NCI-H2029 (cell line): ENCODE results near the gene LMTK3.
A peak's percentile ranks its signal among the peaks of the same experiment; 100 is the strongest.

Experiments
- DNase-seq: peaks from one replicate; lab custom pipeline; 2025; lab: John Stamatoyannopoulos, UW

The LMTK3 gene

GRCh38 chr19:48445606-48446481 is 65.8 kb downstream of the LMTK3 start, which contains the start of gene GRWD1:
GRWD1 (plus strand) TSS chr19:48445983; CDS start chr19:48446006, 23 bp downstream.
- peak; percentile 98 for DNase-seq

- DNase-seq: peak; percentile 73
These were observed 66.4 kb downstream of the LMTK3 start for GRCh38 chr19:48445256-48445605.

GRCh38 chr19:48444936-48445200 is 66.8 kb downstream of the LMTK3 start:
- DNase-seq: no peak

GRCh38 chr19:48444129-48444935 is 67.3 kb downstream of the LMTK3 start:
- DNase-seq: no peak

- DNase-seq: no peak
These were observed 67.9 kb downstream of the LMTK3 start for GRCh38 chr19:48443731-48444128.

DNA sequence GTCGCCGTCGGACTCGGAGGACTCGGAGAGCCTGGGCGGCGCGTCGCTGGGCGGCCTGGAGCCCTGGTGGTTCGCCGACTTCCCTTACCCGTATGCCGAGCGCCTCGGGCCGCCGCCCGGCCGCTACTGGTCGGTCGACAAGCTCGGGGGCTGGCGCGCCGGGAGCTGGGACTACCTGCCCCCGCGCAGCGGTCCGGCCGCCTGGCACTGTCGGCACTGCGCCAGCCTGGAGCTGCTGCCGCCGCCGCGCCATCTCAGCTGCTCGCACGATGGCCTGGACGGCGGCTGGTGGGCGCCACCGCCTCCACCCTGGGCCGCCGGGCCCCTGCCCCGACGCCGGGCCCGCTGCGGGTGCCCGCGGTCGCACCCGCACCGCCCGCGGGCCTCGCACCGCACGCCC is 68.4 kb downstream of the LMTK3 start:
- DNase-seq: peak; percentile 47

- DNase-seq: no peak
These were observed 69.3 kb downstream of the LMTK3 start for GRCh38 chr19:48442116-48443035.

DNA sequence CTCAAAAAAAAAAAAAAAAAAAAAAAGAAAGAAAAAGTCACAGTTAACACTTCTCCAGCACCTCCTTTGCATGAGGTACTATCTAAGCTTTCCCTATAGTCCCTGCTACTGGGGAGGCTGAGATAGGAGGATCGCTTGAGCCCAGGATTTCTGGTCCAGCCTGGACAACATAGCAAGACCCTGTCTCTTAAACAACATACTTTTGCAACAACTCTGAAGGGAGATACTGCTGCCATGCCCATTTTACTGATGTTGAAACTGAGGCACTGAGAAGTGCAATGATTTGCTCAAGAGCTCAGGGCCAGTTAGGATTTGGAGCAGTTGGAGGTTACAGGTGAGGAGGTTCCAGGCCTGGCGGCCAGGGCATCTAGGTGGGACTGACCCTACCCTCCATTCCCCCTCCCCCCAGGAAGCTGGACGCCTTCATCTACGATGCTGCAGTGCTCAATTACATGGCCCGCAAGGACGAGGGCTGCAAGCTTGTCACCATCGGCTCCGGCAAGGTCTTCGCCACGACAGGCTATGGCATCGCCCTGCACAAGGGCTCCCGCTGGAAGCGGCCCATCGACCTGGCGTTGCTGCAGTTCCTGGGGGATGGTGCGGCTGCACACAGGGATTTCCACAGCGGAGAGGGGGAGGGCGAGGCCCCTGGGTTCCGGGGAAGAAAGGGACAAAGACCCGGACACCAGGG is 70.1 kb downstream of the LMTK3 start:
- no peak for DNase-seq

- no peak for DNase-seq
These were observed 75.0 kb downstream of the LMTK3 start for GRCh38 chr19:48436586-48436985.
